ENCODE data around the gene ASB6. TPM values are rescaled to one million over a fixed set of nuclear protein-coding genes. Genes with fewer than 3 reads are reported as not detected.
"Not testable (repeated sequence)": the region's sequence is repeated elsewhere in the genome, so short reads cannot be mapped to it uniquely, and the experiment has no call there.

The ASB6 gene
- total RNA-seq, 1 donor from 2014 or later: 1.7 TPM

GRCh38 chr9:129644365-129644764, 2.4 kb upstream of the ASB6 start:
- no peak for DNase-seq (ENCODE audit: low spot score)

- DNase-seq (ENCODE audit: low spot score): no peak
Measured at GRCh38 chr9:129643706-129644105, 1.8 kb upstream of the ASB6 start.

GRCh38 chr9:129640871-129641749, 841 bp downstream of the ASB6 start:
- no peak for DNase-seq (ENCODE audit: low spot score)

- no peak for DNase-seq (ENCODE audit: low spot score)
Measured at GRCh38 chr9:129640086-129640870, 1.7 kb downstream of the ASB6 start.

GRCh38 chr9:129639756-129640085, 2.2 kb downstream of the ASB6 start:
- no peak for DNase-seq (ENCODE audit: low spot score)

GRCh38 chr9:129639034-129639630, 2.8 kb downstream of the ASB6 start:
- DNase-seq (ENCODE audit: low spot score): no peak

GRCh38 chr9:129637673-129638439, 4.1 kb downstream of the ASB6 start:
- no peak for DNase-seq (ENCODE audit: low spot score)

- DNase-seq (ENCODE audit: low spot score): no peak
Measured at GRCh38 chr9:129637102-129637501, 4.8 kb downstream of the ASB6 start.

GRCh38 chr9:129636343-129636742, 5.6 kb downstream of the ASB6 start:
- not testable (repeated sequence) for DNase-seq (ENCODE audit: low spot score)

GRCh38 chr9:129635099-129636065, 6.6 kb downstream of the ASB6 start:
- DNase-seq (ENCODE audit: low spot score): no peak

- DNase-seq (ENCODE audit: low spot score): no peak
Measured at GRCh38 chr9:129633848-129634247, 8.1 kb downstream of the ASB6 start.

- DNase-seq (ENCODE audit: low spot score): no peak
Measured at GRCh38 chr9:129633207-129633606, 8.7 kb downstream of the ASB6 start.

GRCh38 chr9:129632460-129632859, 9.5 kb downstream of the ASB6 start:
- no peak for DNase-seq (ENCODE audit: low spot score)

GRCh38 chr9:129631674-129632129, 10.2 kb downstream of the ASB6 start:
- no peak for DNase-seq (ENCODE audit: low spot score)

GRCh38 chr9:129630967-129631673, 10.8 kb downstream of the ASB6 start:
- DNase-seq (ENCODE audit: low spot score): no peak

GRCh38 chr9:129629251-129629820, 12.6 kb downstream of the ASB6 start:
- no peak for DNase-seq (ENCODE audit: low spot score)

- DNase-seq (ENCODE audit: low spot score): no peak
Measured at GRCh38 chr9:129628709-129629108, 13.2 kb downstream of the ASB6 start.

- DNase-seq (ENCODE audit: low spot score): no peak
Measured at GRCh38 chr9:129627556-129628440, 14.2 kb downstream of the ASB6 start.
